Fibroblast of skin of scalp (primary cell): ENCODE measurements around the gene CFAP97D1.

Source experiments
- DNase-seq: peaks from one replicate; pipeline ENCODE4 v3.0.0-alpha.2; 2013

CFAP97D1 gene

GRCh38 chr17:43829738-43830137 is 49.5 kb downstream of the CFAP97D1 start:
- no peak for DNase-seq

DNA sequence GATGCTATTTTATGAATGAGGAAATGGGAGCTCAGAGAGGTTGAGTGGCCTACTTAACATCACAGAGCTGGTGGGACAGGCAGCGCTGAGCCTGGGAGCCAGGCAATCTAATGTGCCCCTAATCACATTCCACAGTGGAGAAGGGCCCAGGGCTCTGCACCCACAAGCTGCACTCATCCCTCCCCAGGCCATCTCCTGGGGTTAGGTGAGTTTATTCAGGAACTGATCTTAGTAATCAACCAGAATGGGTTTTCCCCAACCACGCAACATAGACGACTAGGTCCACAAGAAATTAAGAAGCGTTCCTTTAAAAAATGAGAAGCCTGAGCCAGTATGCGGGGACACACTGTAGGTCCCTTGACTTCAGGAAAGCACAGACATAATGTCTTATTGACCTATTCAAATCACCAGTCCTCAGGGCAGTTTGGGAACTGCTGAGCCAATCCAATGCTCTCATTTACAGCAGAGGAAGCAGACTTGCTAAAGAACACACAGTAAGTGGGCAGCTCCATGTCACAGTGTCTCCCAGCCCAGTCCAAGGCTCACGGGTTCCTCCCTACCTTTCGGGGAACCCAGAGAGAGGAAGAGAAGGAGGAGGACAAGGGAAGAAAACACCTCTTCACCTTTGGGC is 50.4 kb downstream of the CFAP97D1 start:
- no peak for DNase-seq

DNA sequence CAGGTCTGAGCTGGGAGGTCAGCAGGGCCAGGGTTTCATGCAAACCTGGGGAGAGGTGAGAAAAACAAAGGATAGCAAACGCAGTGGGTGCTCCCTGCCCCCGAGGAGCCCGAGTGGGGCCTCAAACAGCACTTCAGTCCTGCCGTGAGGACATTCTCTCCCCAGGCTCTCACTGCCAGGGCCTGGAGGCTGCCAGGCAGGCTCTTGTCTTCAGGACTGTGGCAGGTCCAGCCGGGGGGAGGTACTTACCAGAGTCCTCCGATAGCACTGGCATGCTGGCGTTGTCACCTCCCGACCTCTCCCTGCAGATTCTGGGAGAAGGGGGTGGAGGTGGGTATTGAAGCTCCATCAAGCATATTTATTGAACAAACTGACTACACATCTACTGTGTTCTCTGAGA is 51.4 kb downstream of the CFAP97D1 start:
- no peak for DNase-seq

DNA sequence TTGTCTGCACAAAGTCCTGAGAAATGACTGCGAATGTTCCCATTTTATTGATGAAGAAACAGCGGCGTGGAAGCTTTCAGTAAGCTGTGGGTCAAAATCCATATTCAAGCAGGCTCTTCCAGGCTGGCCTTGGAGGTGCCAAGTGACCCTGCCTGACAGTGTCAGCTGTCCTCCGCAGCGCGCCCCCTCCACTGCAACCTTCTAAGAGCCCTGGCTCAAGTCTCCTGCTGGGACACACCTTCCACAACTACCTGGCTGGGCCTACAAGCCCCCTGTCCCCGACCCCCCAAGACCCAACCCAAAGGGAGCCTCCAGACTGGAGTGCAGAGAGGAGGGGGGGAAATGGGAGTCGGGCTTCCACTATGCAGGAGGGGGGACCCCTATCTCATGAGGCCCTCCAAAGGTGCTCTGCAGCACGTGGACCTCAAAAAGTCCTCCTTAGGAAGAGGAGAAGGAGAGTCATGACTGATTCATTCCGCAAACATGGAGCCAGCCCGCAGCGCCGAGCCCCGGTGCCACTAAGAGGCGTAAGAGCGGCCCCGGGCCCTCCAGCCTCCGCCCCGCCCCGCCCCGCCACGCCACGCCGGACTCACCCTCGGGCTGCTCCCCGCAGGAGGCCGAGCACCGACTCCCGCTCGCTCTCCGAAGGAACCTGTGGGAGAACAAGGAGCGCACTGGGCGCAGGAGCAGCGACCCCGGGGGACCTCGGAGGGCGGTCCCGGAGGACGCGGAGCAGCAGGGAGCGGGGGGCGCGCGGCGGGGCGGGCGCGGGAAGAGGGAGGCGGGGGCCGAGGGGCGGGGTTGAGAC is 52.1 kb downstream of the CFAP97D1 start:
- DNase-seq: peak; percentile 70

GRCh38 chr17:43832976-43833829 is 53.0 kb downstream of the CFAP97D1 start, which contains the start of gene MPP3:
Gene MPP3, minus strand, starts transcription at chr17:43833146. Its CDS starts 1,240 bp downstream, at chr17:43831906.
- peak; percentile 78 for DNase-seq

- DNase-seq: peak; percentile 74
Observed at GRCh38 chr17:43834106-43834505, 53.9 kb downstream of the CFAP97D1 start.
